ENCODE results near the gene DCLK1. TPM values are rescaled to one million over a fixed set of nuclear protein-coding genes. Genes with fewer than 3 reads are reported as not detected.

DCLK1 gene
- total RNA-seq, 1 experiment from 2014 or later = 36.2 TPM

DNA sequence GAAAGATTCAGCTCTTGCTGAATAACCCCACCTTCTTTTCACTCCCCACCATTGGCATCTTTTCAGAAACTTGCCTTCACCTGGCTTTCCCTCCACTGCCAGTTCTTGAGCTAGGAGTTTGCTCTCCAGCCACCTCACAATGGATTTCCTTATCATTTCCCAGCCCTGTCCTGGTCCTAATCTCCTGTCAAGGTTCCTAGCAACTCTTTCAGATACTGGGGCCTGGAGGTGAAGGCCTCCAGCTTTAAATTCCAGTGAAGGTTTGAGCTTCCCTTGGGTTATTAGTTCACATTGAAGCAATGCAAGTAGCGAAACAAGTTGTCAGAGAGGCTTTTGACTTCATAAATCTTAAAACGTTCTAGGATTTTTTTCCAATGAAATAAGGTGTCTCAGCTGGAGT is 333.9 kb downstream of the DCLK1 start:
- H3K27ac Mint-ChIP-seq = no peak overlapping the region; a peak in 1 of 7 replicates
- Histone ChIP-seq H4K5ac (ENCODE audit: insufficient read length, low read depth, low read length) (no peak overlapping the region), H3K79me1 (ENCODE audit: insufficient read depth, low read depth, low read length, poor library complexity, severe bottlenecking) (no peaks in the 10 kb centered on the region), H3K23ac (ENCODE audit: insufficient read length, low read depth, low read length) (no peak overlapping the region), H4K91ac (ENCODE audit: insufficient read length, low read depth, low read length) (no peak overlapping the region), H3K27me3 (ENCODE audit: insufficient read depth, low read length) (no peaks in the 10 kb centered on the region), H3K4ac (ENCODE audit: low read depth, low read length) (no peak overlapping the region), H2AK5ac (ENCODE audit: insufficient read length, low read length) (no peak overlapping the region), H2BK15ac (ENCODE audit: low read depth, low read length) (no peak overlapping the region), H3K18ac (ENCODE audit: insufficient read length, low read depth, low read length) (no peak overlapping the region), H3K4me2 (ENCODE audit: insufficient read depth, insufficient read length, low read length) (no peak overlapping the region), H3K9me3 (ENCODE audit: control insufficient read depth, low read depth, low read length) (no peaks in the 10 kb centered on the region), H3K4me1 (ENCODE audit: insufficient read depth, low read length) (no peaks in the 10 kb centered on the region), H3K56ac (ENCODE audit: insufficient read length, low read depth, low read length) (no peak overlapping the region), H3K23me2 (ENCODE audit: insufficient read length, low read depth, low read length, poor library complexity, severe bottlenecking) (no peaks in the 10 kb centered on the region), H2AFZ (ENCODE audit: low read length) (no peak overlapping the region), H3K79me2 (ENCODE audit: insufficient read depth, low read length) (no peaks in the 10 kb centered on the region), H3K9ac (ENCODE audit: extremely low read depth, insufficient read length, low read length) (no peak overlapping the region), H3K14ac (ENCODE audit: insufficient read depth, low read length) (no peak overlapping the region), H2BK20ac (ENCODE audit: low read depth, low read length, poor library complexity, severe bottlenecking) (no peak overlapping the region), H2BK12ac (ENCODE audit: insufficient read length, low read depth, low read length) (no peak overlapping the region), H2BK5ac (ENCODE audit: insufficient read length, low read length) (no peak overlapping the region), H4K20me1 (ENCODE audit: control insufficient read depth, insufficient read depth, insufficient read length) (no peaks in the 10 kb centered on the region), H2BK120ac (ENCODE audit: low read depth, low read length, poor library complexity, severe bottlenecking) (no peak overlapping the region), H3K27ac (ENCODE audit: insufficient read length, low read depth, low read length) (no peak overlapping the region), H4K8ac (replicated peaks; ENCODE audit: insufficient read length, low read depth, low read length) (no peak overlapping the region), H3T11ph (ENCODE audit: low read length) (no peak overlapping the region)
- H3K27me3 Mint-ChIP-seq (ENCODE audit: low read depth) = no peaks in the 10 kb centered on the region
- H3K9me3 Mint-ChIP-seq = no peaks in the 10 kb centered on the region
- H3K36me3 Mint-ChIP-seq (ENCODE audit: insufficient read depth in 1 of 3, low read depth in 3 of 3) = no peaks in the 10 kb centered on the region
- no CpG with 5 or more reads among the region's 2 CpGs for WGBS (ENCODE audit: extremely low coverage, insufficient read length, low lambda C conversion rate)
- DNase-seq = no peak
- H3K4me1 Mint-ChIP-seq = peaks cover 7% of the 10 kb centered on the region in 2 experiments
- TF ChIP-seq, protein P1, sequence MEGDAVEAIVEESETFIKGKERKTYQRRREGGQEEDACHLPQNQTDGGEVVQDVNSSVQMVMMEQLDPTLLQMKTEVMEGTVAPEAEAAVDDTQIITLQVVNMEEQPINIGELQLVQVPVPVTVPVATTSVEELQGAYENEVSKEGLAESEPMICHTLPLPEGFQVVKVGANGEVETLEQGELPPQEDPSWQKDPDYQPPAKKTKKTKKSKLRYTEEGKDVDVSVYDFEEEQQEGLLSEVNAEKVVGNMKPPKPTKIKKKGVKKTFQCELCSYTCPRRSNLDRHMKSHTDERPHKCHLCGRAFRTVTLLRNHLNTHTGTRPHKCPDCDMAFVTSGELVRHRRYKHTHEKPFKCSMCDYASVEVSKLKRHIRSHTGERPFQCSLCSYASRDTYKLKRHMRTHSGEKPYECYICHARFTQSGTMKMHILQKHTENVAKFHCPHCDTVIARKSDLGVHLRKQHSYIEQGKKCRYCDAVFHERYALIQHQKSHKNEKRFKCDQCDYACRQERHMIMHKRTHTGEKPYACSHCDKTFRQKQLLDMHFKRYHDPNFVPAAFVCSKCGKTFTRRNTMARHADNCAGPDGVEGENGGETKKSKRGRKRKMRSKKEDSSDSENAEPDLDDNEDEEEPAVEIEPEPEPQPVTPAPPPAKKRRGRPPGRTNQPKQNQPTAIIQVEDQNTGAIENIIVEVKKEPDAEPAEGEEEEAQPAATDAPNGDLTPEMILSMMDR (conservative IDR thresholded peaks at IDR 0.05) = no peak
- H3K4me3 Mint-ChIP-seq = no peak overlapping the region
